ENCODE results near the gene PER3.

DNA sequence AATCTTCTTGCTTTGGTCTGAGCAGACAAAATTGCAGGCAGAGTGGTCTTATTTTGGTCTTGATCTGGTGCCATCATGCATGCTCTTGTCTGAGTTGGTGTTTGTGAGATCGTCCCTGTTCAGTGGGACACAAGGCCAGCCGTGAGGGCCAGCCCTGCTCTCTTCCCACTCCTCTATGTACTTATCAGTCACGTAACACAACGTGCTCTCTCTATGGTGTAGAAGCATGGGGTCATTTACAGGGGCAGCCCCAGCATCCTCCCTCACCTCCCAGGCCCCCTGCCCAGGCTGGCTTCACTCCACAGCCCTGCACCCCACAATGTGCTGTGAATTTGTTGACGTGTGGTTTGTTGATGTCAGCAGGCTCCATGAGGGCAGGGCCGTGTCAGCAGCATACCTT lies 87.0 kb downstream of the PER3 start:
- TF ChIP-seq, protein P1, sequence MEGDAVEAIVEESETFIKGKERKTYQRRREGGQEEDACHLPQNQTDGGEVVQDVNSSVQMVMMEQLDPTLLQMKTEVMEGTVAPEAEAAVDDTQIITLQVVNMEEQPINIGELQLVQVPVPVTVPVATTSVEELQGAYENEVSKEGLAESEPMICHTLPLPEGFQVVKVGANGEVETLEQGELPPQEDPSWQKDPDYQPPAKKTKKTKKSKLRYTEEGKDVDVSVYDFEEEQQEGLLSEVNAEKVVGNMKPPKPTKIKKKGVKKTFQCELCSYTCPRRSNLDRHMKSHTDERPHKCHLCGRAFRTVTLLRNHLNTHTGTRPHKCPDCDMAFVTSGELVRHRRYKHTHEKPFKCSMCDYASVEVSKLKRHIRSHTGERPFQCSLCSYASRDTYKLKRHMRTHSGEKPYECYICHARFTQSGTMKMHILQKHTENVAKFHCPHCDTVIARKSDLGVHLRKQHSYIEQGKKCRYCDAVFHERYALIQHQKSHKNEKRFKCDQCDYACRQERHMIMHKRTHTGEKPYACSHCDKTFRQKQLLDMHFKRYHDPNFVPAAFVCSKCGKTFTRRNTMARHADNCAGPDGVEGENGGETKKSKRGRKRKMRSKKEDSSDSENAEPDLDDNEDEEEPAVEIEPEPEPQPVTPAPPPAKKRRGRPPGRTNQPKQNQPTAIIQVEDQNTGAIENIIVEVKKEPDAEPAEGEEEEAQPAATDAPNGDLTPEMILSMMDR (IDR thresholded peaks at IDR 0.05; ENCODE audit: borderline replicate concordance, extremely low read depth, low read length, poor library complexity, severe bottlenecking) = no peak
- no peak for TF ChIP-seq EZH2 (IDR thresholded peaks at IDR 0.05; ENCODE audit: borderline replicate concordance, low read depth, low read length, severe bottlenecking)
